MM.1S (cell line): ENCODE results near the gene SLC4A4.

ENCODE experiments used
- DNase-seq: peaks from one replicate; pipeline ENCODE4 v3.0.0-alpha.2; 2015
- H2AFZ ChIP-seq: fragments of 300-600 bp; sonication (generic); 2 replicates; pipeline ENCODE4 v1.6.0; 2016; ENCODE audit warnings: antibody characterized with exemption, low read length
- H3F3A ChIP-seq: fragments of 300-600 bp; sonication (generic); 2 replicates; pipeline ENCODE4 v1.6.1; 2016; ENCODE audit warnings: mild to moderate bottlenecking, antibody characterized with exemption, low read length, moderate library complexity, mixed read lengths; ENCODE audit not compliant: insufficient read depth
- H3K27ac ChIP-seq: fragments of 300-600 bp; sonication (generic); 2 replicates; pipeline ENCODE4 v1.5.1; 2016; ENCODE audit warnings: mild to moderate bottlenecking, low read length
- H3K27me3 ChIP-seq: fragments of 300-600 bp; sonication (generic); replicated peaks from 2 replicates; pipeline ENCODE4 v1.6.0; 2016; ENCODE audit warnings: low read length; ENCODE audit not compliant: insufficient read depth
- H3K36me3 ChIP-seq: fragments of 300-600 bp; sonication (generic); replicated peaks from 2 replicates; pipeline ENCODE4 v1.6.1; 2016; ENCODE audit warnings: mild to moderate bottlenecking, low read length, mixed read lengths; ENCODE audit not compliant: insufficient read depth
- H3K4me1 ChIP-seq: fragments of 300-600 bp; sonication (generic); 2 replicates; pipeline ENCODE4 v1.6.1; 2016; ENCODE audit warnings: low read length, mixed read lengths
- H3K4me2 ChIP-seq: fragments of 300-600 bp; sonication (generic); 2 replicates; pipeline ENCODE4 v1.6.0; 2016; ENCODE audit warnings: low read depth, low read length
- H3K4me3 ChIP-seq: fragments of 300-600 bp; sonication (generic); 2 replicates; pipeline ENCODE4 v1.5.1; 2016; ENCODE audit warnings: low read length, mixed read lengths
- H3K79me2 ChIP-seq: fragments of 300-600 bp; sonication (generic); 2 replicates; pipeline ENCODE4 v1.6.1; 2016; ENCODE audit warnings: mixed run types, low read length, mixed read lengths
- H3K9ac ChIP-seq: fragments of 300-600 bp; sonication (generic); 2 replicates; pipeline ENCODE4 v1.6.1; 2016; ENCODE audit warnings: low read length, mixed read lengths
- H3K9me2 ChIP-seq: fragments of 300-600 bp; sonication (generic); replicated peaks from 2 replicates; pipeline ENCODE4 v1.6.1; 2016; ENCODE audit warnings: mild to moderate bottlenecking, low read length, mixed read lengths; ENCODE audit not compliant: insufficient read depth
- H3K9me3 ChIP-seq: fragments of 300-600 bp; sonication (generic); replicated peaks from 2 replicates; pipeline ENCODE4 v1.6.1; 2016; ENCODE audit warnings: mild to moderate bottlenecking, low read length, mixed read lengths; ENCODE audit not compliant: insufficient read depth
- H4K20me1 ChIP-seq: fragments of 300-600 bp; sonication (generic); 2 replicates; pipeline ENCODE4 v1.6.1; 2016; ENCODE audit warnings: mild to moderate bottlenecking, low read length, moderate library complexity, mixed read lengths; ENCODE audit not compliant: insufficient read depth
- CTCF ChIP-seq: fragments of 300-600 bp; sonication (generic); IDR thresholded peaks from 2 replicates; pipeline ENCODE4 v1.5.1; 2016; ENCODE audit warnings: antibody characterized with exemption, low read length, mixed read lengths
- EZH2 ChIP-seq: fragments of 300-600 bp; sonication (generic); optimal IDR thresholded peaks from 2 replicates; pipeline ENCODE3; 2017; ENCODE audit warnings: low read depth, mild to moderate bottlenecking, antibody characterized with exemption, low read length, mixed read lengths
- EZH2phosphoT487 ChIP-seq: fragments of 300-600 bp; sonication (generic); IDR thresholded peaks from 2 replicates; pipeline ENCODE4 v1.6.1; 2018; ENCODE audit warnings: antibody characterized with exemption, low read length

The SLC4A4 gene

DNA sequence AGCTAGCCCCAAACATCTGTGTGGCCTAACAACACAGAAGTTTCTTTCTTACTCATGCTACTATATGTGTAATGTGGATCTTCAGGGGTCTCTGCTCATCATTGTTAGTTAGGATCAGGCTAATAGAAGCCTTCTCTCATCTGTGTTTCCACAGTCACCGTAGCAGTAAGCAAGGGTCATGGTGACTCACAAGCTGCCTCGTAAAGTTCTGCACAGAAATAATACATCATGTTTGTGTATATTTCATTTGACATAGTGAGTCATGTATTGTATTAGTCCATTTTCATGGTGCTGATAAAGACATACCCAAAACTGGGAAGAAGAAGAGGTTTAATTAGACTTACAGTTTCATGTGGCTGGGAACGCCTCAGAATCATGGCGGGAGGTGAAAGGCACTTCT is 38.7 kb downstream of the SLC4A4 start:
- Histone ChIP-seq H3K4me2 (no peak overlapping the region), H3K27ac (no peak overlapping the region), H2AFZ (no peak overlapping the region), H3K9me2 (no peaks in the 10 kb centered on the region), H4K20me1 (no peaks in the 10 kb centered on the region), H3K9me3 (no peaks in the 10 kb centered on the region), H3K4me3 (no peak overlapping the region), H3K79me2 (no peaks in the 10 kb centered on the region), H3K27me3 (no peaks in the 10 kb centered on the region), H3K9ac (no peak overlapping the region), H3F3A (no peaks in the 10 kb centered on the region), H3K36me3 (no peaks in the 10 kb centered on the region), H3K4me1 (no peaks in the 10 kb centered on the region)
- no peak for TF ChIP-seq EZH2
- no peak for TF ChIP-seq CTCF
- TF ChIP-seq EZH2phosphoT487: no peak
- DNase-seq: no peak

DNA sequence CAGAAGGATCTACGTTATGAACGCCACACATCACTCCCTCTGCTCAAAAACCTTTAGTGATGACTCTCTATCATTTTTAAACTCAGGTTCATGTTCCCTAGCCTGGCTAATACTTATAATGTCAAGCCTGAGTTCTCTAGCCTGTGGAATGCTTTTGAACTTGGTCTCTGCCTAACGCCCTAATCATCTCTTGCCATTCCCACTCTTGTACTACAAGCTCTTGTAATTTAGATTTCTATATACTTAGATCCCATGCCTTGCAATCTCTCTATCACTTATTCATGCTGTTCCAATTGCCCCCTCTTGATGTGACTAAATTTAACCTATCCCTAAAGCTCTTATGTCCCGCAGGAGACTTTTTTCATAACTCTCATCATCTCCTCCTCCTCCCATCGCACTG is 40.3 kb downstream of the SLC4A4 start:
- Histone ChIP-seq H3K4me2 (no peak overlapping the region), H3K27ac (no peak overlapping the region), H3K36me3 (no peaks in the 10 kb centered on the region), H3F3A (no peaks in the 10 kb centered on the region), H3K4me1 (no peaks in the 10 kb centered on the region), H3K79me2 (no peaks in the 10 kb centered on the region), H3K9me2 (no peaks in the 10 kb centered on the region), H3K9ac (no peak overlapping the region), H4K20me1 (no peaks in the 10 kb centered on the region), H2AFZ (no peak overlapping the region), H3K9me3 (no peaks in the 10 kb centered on the region), H3K27me3 (no peaks in the 10 kb centered on the region), H3K4me3 (no peak overlapping the region)
- TF ChIP-seq EZH2phosphoT487 (no peak), EZH2 (no peak), CTCF (no peak)
- DNase-seq: no peak

- no peak overlapping the region for H2AFZ ChIP-seq
- no peaks in the 10 kb centered on the region for H3K36me3 ChIP-seq
- H3K9ac ChIP-seq: no peak overlapping the region
- H3K4me1 ChIP-seq: no peaks in the 10 kb centered on the region
- no peak overlapping the region for H3K4me2 ChIP-seq
- H3F3A ChIP-seq: no peaks in the 10 kb centered on the region
- H4K20me1 ChIP-seq: no peaks in the 10 kb centered on the region
- no peaks in the 10 kb centered on the region for H3K79me2 ChIP-seq
- TF ChIP-seq EZH2phosphoT487: no peak
- no peak for TF ChIP-seq EZH2
- TF ChIP-seq CTCF: no peak
- no peak overlapping the region for H3K4me3 ChIP-seq
- no peaks in the 10 kb centered on the region for H3K27me3 ChIP-seq
- no peaks in the 10 kb centered on the region for H3K9me3 ChIP-seq
- H3K9me2 ChIP-seq: no peaks in the 10 kb centered on the region
- H3K27ac ChIP-seq: no peak overlapping the region
- DNase-seq: no peak
These were observed 42.0 kb downstream of the SLC4A4 start for GRCh38 chr4:71380788-71381187.
